Upper lobe of left lung (tissue), 6 donors: Measurements from ENCODE around the gene CPTP. TPM values are rescaled to one million over a fixed set of nuclear protein-coding genes. Genes with fewer than 3 reads are reported as not detected.

Source experiments
- ATAC-seq, 2 donors: fragments of 200-7000 bp; cut with Tn5 transposase; one replicate each; pipeline ENCODE4 v1.9.1; 2022; ENCODE audit warnings: mild to moderate bottlenecking in 2 of 2, moderate library complexity in 2 of 2; ENCODE audit not compliant: low FRiP score in 2 of 2
- DNase-seq, 2 donors: peaks; one replicate each; pipeline ENCODE4 v3.0.0-alpha.2; 2019 to 2020
- H3K27ac ChIP-seq, 4 donors: fragments of 200-600 bp; sonication (generic); one replicate each; pipeline ENCODE4 v1.5.1; 2016 to 2019
- H3K27me3 ChIP-seq, 4 donors: fragments of 200-600 bp; sonication (generic); one replicate each; pipeline ENCODE4 v1.5.1; 2017 to 2019
- H3K36me3 ChIP-seq, 4 donors: fragments of 200-600 bp; sonication (generic); one replicate each; pipeline ENCODE4 v1.5.1; 2016 to 2019
- H3K4me1 ChIP-seq, 4 donors: fragments of 200-600 bp; sonication (generic); one replicate each; pipeline ENCODE4 v1.5.1; 2018 to 2019
- H3K4me3 ChIP-seq, 4 donors: fragments of 200-600 bp; sonication (generic); one replicate each; pipeline ENCODE4 v1.5.1; 2017 to 2019; ENCODE audit warnings: mild to moderate bottlenecking in 2 of 4, moderate library complexity in 1 of 4
- H3K9me3 ChIP-seq, 4 donors: fragments of 200-600 bp; sonication (generic); one replicate each; pipeline ENCODE4 v1.5.1; 2018 to 2019
- EP300 ChIP-seq, 4 donors: sonication (generic); formaldehyde crosslinking; IDR thresholded peaks; one replicate each; pipeline ENCODE4 v1.5.1; 2017; ENCODE audit warnings: antibody characterized with exemption in 4 of 4, control low read depth in 2 of 4
- POLR2A ChIP-seq, 4 donors: fragments of 450-650 bp; IDR thresholded peaks; one replicate each; pipeline ENCODE4 v1.5.1; 2016 to 2017; ENCODE audit warnings: antibody characterized with exemption in 4 of 4, mild to moderate bottlenecking in 2 of 4
- POLR2AphosphoS5 ChIP-seq, 2 donors: sonication (generic); formaldehyde crosslinking; IDR thresholded peaks; one replicate each; pipeline ENCODE4 v1.5.1; 2017; ENCODE audit warnings: antibody characterized with exemption in 2 of 2
- whole genome bisulfite sequencing, 2 donors: methylation state at CpG; one replicate each; pipeline ENCODE4 v1.1.5; 2017 to 2018; 5-methylcytosine and 5-hydroxymethylcytosine counted together
- total RNA-seq, 6 donors: library from RNA; depleted of rRNA in 4 of 6; stranded (reverse); fragments of >200 nt in 4 of 6; gene quantifications; one replicate each; pipeline versions ENCODE4 v1.1.0 to v1.2.1, GENCODE V29; 2016 to 2021
- TF ChIP-seq, protein P1 (sequence below), 6 experiments: fragments of 450-650 bp in 4 of 6; fragments of 200-600 bp in 2 of 6; sonication (generic) in 2 of 6; IDR thresholded peaks; one replicate each; pipeline ENCODE4 v1.5.1; 2016 to 2019; ENCODE audit warnings: antibody characterized with exemption in 6 of 6
- donor health status: DM: no; HTN: no; CAD: no; lungs with moderate emphysema.
- donor health status: DM: no; HTN: yes; CAD: no; lungs with severe emphysema.

The CPTP gene
- total RNA-seq, 6 donors from 2014 or later: 14.7 to 41.6 (median 26.0) TPM

DNA sequence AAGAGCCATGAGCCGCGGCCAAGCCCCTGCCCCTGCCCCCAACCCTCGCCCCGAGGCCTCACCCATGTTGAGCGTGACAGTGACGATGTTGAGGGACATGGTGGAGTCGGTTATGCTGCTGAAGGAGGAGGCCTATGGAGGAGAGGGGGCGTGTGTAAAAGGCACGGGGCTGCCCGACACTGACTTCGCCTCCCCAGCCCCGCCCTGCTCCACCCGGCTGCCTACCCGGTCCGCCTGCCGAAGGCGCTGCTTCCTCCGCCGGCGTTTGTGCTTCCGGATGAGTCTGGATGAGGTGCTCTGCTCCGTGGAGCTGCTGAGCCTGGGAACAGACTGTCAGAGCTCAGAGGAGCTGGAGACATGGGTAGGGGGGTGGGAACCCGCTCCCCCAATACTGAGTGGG lies 15.6 kb downstream of the CPTP start:
- no peaks in the 10 kb centered on the region for H3K27me3 ChIP-seq
- H3K9me3 ChIP-seq: no peaks in the 10 kb centered on the region
- DNase-seq: peak in 1 of 2 donors; percentile 68
- H3K27ac ChIP-seq: no peak overlapping the region
- H3K4me3 ChIP-seq: no peak overlapping the region
- H3K36me3 ChIP-seq: peaks cover 3 to 68% (median 44%) of the 10 kb centered on the region in 4 donors
- no peak for ATAC-seq
- WGBS, 2 donors: 91 to 93% methylated on average over 23 of the region's 23 CpGs
- TF ChIP-seq, protein P1, sequence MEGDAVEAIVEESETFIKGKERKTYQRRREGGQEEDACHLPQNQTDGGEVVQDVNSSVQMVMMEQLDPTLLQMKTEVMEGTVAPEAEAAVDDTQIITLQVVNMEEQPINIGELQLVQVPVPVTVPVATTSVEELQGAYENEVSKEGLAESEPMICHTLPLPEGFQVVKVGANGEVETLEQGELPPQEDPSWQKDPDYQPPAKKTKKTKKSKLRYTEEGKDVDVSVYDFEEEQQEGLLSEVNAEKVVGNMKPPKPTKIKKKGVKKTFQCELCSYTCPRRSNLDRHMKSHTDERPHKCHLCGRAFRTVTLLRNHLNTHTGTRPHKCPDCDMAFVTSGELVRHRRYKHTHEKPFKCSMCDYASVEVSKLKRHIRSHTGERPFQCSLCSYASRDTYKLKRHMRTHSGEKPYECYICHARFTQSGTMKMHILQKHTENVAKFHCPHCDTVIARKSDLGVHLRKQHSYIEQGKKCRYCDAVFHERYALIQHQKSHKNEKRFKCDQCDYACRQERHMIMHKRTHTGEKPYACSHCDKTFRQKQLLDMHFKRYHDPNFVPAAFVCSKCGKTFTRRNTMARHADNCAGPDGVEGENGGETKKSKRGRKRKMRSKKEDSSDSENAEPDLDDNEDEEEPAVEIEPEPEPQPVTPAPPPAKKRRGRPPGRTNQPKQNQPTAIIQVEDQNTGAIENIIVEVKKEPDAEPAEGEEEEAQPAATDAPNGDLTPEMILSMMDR (IDR thresholded peaks at IDR 0.05): no peak
- TF ChIP-seq POLR2A (IDR thresholded peaks at IDR 0.05) (no peak), POLR2AphosphoS5 (IDR thresholded peaks at IDR 0.05) (no peak), EP300 (IDR thresholded peaks at IDR 0.05) (no peak)
- H3K4me1 ChIP-seq: peaks cover 2 to 19% (median 11%) of the 10 kb centered on the region in 4 donors

DNA sequence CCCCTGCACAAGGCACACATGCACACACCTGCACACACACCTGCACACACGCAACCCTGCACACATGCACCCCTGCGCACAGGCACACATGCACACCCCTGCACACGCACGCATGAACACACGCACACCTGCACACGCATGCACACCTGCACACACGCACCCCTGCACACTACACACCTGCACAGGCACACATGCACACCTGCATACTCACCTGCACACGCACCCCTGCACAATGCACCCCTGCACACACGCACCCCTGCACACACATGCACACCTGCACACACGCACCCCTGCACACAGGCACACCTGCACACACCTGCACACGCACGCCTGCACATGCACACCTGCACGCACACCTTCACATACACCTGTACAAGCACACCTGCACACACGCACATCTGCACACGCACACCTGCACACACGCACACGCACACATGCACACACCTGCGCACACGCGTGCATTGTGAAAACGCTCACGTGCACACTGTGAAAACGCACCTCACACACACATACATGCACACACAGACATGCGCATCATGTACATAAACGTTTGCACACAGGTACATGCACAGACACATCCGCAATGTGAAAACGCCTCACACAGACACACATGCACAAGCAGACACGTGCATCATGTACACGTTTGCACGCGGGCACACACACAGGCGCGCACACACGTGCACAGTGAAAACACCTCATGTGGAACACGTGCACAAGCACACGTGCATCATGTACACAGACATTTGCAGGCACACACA lies 16.4 kb downstream of the CPTP start:
- peaks cover 10 to 27% (median 19%) of the 10 kb centered on the region in 4 donors for H3K4me1 ChIP-seq
- H3K27me3 ChIP-seq: no peaks in the 10 kb centered on the region
- DNase-seq (peak in 1 of 2 donors; percentile 47), ATAC-seq (no peak)
- no peak overlapping the region for H3K27ac ChIP-seq
- TF ChIP-seq, protein P1 (IDR thresholded peaks at IDR 0.05): no peak
- TF ChIP-seq POLR2A (IDR thresholded peaks at IDR 0.05) (no peak), EP300 (IDR thresholded peaks at IDR 0.05) (no peak), POLR2AphosphoS5 (IDR thresholded peaks at IDR 0.05) (no peak)
- H3K4me3 ChIP-seq: no peak overlapping the region
- H3K9me3 ChIP-seq: no peaks in the 10 kb centered on the region
- WGBS, 2 donors: 94 to 96% methylated on average over 35 to 36 of the region's 36 CpGs
- H3K36me3 ChIP-seq: peaks cover 3 to 61% (median 42%) of the 10 kb centered on the region in 4 donors

DNA sequence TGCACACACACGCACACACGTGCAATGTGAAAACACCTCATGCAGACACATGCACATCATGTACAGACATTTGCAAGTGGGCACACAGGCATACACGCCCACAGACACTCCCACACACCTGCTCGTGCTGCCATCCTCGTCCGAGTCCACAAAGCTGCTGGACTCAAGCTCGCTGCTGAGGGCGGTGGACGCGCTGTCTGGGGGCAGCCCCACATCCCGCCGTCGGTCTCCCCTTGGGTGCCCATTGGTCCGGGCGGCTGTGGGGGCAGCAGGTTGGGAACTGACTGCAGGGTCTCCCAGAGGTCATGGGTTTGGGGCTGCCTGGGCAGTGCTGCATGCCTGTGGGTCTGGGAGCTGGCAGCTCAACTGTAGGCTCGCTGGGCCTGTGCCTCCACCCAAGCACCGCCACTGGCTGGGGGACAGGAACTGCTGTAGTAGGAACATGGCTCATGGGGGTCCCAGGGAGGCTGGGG lies 17.0 kb downstream of the CPTP start:
- 91 to 95% methylated on average over 17 of the region's 17 CpGs for WGBS, 2 donors
- H3K36me3 ChIP-seq: peaks cover 3 to 54% (median 39%) of the 10 kb centered on the region in 4 donors
- no peak for ATAC-seq
- DNase-seq: peak in 1 of 2 donors; percentile 72
- H3K27ac ChIP-seq: no peak overlapping the region
- TF ChIP-seq POLR2A (IDR thresholded peaks at IDR 0.05): no peak
- TF ChIP-seq, protein P1 (IDR thresholded peaks at IDR 0.05): no peak
- no peak for TF ChIP-seq EP300 (IDR thresholded peaks at IDR 0.05)
- TF ChIP-seq POLR2AphosphoS5 (IDR thresholded peaks at IDR 0.05): no peak
- H3K4me3 ChIP-seq: no peak overlapping the region
- no peaks in the 10 kb centered on the region for H3K27me3 ChIP-seq
- H3K4me1 ChIP-seq: peaks cover 16 to 33% (median 25%) of the 10 kb centered on the region in 4 donors
- no peaks in the 10 kb centered on the region for H3K9me3 ChIP-seq

DNA sequence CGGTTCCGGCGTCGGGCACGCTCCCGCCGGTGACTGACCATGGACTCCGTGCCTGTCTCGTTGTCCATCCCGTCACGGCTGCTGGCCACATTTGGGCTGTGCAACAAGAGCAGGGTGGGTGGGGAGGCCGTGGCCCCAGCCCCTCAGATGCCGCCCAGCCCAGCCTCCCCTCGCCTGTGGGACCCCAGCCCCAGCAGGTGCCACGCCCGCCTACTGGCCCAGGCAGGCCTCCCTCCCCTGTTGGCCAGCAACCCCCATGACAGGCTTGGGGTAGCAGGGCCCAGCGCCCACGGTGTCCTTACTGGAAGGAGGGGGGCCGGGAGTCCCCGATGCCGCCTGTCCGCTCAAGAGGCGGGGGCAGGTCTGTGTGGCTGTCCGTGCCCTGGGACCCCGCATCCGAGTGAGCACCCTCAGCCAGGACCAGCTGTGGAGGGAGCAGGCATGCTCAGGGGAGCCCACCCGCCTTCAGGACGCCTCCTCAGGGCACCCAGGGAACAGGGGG lies 17.5 kb downstream of the CPTP start:
- peaks cover 21 to 38% (median 31%) of the 10 kb centered on the region in 4 donors for H3K4me1 ChIP-seq
- peaks cover 3 to 49% (median 36%) of the 10 kb centered on the region in 4 donors for H3K36me3 ChIP-seq
- DNase-seq (peak in 1 of 2 donors; percentile 83), ATAC-seq (no peak)
- TF ChIP-seq, protein P1 (IDR thresholded peaks at IDR 0.05): no peak
- TF ChIP-seq POLR2A (IDR thresholded peaks at IDR 0.05): no peak
- TF ChIP-seq EP300 (IDR thresholded peaks at IDR 0.05): no peak
- TF ChIP-seq POLR2AphosphoS5 (IDR thresholded peaks at IDR 0.05): no peak
- no peak overlapping the region for H3K27ac ChIP-seq
- H3K4me3 ChIP-seq: no peak overlapping the region
- H3K9me3 ChIP-seq: no peaks in the 10 kb centered on the region
- H3K27me3 ChIP-seq: no peaks in the 10 kb centered on the region
- WGBS, 2 donors: 94% methylated on average over 10 to 25 of the region's 28 CpGs
